SH-SY5Y (cell line): ENCODE data around the gene FKBP1B.

ENCODE experiments used
- GATA2 ChIP-seq: IDR thresholded peaks from 2 replicates; pipeline ENCODE4 v1.6.1; 2011; ENCODE audit warnings: mild to moderate bottlenecking, low read depth, low read length
- GATA3 ChIP-seq: IDR thresholded peaks from 2 replicates; pipeline ENCODE4 v1.6.1; 2011; ENCODE audit warnings: low read depth, mild to moderate bottlenecking, low read length, moderate library complexity

- no peak for TF ChIP-seq GATA2
- TF ChIP-seq GATA3: no peak
Measured at GRCh38 chr2:24021122-24021998, 28.2 kb upstream of the FKBP1B start.
